HPDE6-E6E7 (cell line): Measurements from ENCODE around the gene C1QL4.
"Not testable (repeated sequence)": the region's sequence is repeated elsewhere in the genome, so short reads cannot be mapped to it uniquely, and the experiment has no call there.

Source experiments
- DNase-seq: peaks from one replicate; pipeline ENCODE4 v3.0.0; 2011; ENCODE audit warnings: missing footprints; ENCODE audit errors: extremely low spot score

Gene C1QL4

DNA sequence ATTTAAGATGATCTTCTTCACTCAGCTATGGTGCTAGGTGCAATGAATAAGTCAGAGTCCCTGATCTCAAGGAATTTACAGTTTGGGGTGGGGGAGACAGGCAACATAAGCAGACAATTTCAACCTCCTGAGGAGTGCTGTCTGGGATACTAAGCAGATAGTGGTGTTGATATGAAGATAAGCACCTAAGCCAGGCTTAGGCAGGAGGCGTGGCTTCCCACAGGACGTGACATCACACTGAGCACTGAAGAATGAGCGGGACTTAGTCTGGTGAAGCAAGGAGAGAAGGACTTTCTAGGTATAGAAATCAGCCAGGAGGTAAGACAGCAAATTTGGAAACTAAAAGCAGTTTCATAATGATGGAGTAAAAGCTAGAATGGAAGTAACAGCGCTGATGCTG, 35.2 kb downstream of the C1QL4 start:
- no peak for DNase-seq

DNA sequence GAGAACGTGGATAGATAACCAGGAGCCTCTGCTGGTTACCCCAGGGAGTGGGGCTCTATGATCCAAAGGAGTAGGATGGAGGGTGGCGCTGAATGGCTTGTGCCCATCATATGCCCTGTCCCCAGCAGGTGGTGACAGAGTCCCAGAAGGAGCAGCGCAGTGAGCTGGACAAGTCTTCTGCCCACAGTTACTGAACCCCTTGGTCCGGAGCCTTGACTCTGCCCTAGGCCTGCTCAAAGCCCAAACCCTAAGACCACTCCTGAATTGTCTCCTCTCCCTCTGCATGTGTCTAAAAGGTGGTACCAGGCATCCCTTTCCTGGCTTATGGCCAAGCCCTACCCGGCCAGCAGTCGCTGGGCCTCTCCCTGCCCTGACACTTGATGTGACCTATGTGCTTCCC, 38.8 kb downstream of the C1QL4 start:
- no peak for DNase-seq

DNA sequence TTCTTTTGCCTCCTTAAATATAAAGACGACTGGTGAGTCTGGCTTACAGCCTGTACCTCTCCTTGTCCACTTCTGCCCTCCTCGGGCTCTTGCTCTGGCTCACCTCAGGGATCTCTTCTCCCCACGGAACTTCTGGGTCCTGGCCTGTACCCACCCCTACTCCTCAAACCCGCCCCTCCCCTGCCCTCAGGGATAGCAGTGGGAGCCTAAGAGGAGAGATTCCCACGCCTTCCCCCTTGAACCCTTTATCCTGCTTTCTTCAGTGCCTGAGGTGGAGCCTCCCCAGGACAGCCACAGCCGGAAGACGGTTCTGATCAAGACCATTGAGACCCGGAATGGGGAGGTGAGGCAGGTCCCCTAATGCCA, 39.3 kb downstream of the C1QL4 start:
- no peak for DNase-seq

DNA sequence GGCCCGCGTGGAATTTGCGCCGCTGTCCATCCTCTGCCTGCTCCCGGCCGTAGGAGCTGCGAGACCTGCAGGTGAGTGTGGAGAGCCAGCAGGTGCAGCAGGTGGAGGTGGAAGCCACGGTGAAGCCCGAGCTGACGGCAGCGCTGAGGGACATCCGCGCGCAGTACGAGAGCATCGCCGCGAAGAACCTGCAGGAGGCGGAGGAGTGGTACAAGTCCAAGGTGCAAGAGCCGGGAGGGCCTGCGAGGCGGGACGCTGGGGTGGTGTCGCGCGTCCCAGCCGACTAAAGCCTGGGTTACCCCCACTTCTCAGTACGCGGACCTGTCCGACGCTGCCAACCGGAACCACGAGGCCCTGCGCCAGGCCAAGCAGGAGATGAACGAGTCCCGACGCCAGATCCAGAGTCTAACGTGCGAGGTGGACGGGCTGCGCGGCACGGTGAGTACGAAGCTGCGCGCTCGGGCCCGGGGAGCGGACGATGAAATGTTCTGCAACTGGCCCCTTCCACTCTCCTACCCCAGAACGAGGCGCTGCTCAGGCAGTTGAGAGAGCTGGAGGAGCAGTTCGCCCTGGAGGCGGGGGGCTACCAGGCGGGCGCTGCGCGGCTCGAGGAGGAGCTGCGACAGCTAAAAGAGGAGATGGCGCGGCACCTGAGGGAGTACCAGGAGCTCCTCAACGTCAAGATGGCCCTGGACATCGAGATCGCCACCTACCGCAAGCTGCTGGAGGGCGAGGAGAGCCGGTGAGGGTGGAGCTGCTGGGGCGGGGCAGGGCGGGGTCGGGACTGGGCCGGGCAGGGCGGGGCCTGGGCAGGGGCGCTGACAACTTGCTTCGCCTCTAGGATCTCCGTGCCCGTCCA, 39.9 kb downstream of the C1QL4 start:
- DNase-seq = no peak

DNA sequence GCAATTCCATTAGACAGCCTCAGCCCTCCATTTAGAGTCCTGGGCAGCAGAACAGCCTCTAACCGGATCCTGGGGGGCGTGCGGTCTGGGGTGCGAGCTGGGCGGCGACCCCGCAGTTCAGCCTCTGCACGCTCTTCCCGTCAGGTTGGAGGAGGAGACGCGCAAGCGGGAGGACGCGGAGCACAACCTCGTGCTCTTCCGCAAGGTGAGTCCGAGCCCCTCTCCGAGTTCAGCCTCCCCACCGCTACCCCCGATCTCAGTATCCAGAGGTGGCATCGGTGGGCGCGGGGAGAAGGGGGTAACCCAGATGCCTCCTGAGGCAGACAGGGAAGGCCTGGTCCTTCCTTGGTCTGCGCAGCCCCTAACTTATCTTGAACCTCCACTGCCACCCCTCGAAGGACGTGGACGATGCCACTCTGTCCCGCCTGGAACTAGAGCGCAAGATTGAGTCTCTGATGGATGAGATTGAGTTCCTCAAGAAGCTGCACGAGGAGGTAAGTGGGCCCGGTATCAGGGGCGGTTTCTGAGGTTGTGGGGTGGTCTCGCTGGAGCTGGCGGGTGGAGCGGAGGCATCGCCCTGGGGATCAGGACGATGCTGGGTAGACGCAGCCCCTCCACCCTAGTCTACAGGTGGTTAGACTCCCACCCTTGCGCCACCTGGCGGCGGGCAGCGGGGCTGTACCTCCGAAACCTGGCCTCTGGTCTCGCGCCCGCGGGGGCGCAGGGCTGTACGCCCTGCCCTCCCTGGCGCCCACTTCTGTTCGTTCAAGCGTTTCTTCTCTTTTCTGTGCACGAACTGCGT, 40.8 kb downstream of the C1QL4 start:
- DNase-seq = no peak

DNA sequence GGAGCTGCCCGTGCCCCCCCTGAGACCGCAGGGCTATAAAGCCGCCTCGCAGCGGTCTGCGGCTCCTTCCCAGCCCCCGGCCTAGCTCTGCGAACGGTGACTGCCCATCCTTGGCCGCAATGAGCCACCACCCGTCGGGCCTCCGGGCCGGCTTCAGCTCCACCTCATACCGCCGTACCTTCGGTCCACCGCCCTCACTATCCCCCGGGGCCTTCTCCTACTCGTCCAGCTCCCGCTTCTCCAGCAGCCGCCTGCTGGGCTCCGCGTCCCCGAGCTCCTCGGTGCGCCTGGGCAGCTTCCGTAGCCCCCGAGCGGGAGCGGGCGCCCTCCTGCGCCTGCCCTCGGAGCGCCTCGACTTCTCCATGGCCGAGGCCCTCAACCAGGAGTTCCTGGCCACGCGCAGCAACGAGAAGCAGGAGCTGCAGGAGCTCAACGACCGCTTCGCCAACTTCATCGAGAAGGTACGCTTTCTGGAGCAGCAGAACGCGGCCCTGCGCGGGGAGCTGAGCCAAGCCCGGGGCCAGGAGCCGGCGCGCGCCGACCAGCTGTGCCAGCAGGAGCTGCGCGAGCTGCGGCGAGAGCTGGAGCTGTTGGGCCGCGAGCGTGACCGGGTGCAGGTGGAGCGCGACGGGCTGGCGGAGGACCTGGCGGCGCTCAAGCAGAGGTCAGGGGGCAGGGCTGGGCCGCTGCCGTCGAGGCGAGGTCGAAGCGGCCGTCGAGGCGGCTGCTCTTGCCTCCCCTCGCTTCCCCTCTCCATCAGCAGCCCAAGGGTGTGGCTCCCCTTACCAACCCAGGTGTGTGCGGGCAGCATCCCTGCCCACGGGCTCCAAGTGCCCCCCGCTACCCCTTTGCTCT, 41.7 kb downstream of the C1QL4 start, which contains the start of gene PRPH:
Gene PRPH, plus strand, starts transcription at position 66 of the 855 bp plus-strand sequence. Its CDS starts 54 bp downstream, at position 120.
- DNase-seq = no peak

DNA sequence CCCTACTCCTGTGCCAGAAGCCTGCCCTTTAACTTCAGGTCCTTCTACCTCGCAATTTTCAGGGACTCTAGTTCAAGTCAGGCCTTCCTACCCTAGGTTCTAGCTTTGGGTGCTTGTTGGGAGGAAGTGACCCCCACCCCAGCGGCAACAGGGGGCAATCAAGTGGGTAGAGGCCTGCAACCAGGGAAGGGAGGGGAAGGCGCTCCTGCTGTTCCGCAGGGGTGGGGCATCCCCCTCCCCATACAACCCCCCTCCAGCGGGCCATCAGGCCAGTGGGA, 42.2 kb downstream of the C1QL4 start:
- no peak for DNase-seq

DNA sequence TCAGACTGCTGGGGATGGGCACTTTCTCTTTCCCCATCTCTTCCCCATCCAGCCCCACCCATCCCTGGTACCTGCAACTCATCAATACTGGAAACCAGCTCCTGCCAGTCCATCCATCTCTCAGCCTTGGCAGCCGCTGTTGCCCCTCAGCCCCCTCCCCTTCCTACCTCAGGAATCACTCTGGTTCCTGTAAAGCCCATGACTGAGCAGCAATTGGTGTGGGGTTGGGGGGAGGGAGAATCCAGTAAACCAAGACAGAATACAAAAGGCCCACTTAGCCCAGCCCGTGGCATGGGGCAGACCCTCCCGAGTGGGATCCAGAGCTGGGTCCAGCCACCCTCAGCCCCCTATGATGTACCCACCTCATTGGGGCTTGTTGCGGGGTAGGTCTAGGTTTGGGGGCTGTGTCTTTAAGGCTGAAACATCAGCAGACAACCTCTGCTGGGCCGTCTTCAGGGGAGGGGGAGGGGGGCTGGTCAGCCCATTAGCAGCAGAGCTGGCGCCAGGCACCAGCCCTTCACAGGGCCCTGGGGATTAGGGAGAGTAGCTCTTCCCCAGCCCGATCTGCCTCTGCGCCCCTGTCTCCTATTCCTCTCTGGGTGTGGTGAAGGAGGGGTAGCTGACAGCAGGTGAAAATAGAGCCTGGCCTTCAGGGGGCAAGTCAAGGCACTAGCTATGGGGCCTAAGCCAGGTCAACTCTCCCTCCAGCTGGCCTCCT, 42.7 kb downstream of the C1QL4 start:
- DNase-seq = no peak

DNA sequence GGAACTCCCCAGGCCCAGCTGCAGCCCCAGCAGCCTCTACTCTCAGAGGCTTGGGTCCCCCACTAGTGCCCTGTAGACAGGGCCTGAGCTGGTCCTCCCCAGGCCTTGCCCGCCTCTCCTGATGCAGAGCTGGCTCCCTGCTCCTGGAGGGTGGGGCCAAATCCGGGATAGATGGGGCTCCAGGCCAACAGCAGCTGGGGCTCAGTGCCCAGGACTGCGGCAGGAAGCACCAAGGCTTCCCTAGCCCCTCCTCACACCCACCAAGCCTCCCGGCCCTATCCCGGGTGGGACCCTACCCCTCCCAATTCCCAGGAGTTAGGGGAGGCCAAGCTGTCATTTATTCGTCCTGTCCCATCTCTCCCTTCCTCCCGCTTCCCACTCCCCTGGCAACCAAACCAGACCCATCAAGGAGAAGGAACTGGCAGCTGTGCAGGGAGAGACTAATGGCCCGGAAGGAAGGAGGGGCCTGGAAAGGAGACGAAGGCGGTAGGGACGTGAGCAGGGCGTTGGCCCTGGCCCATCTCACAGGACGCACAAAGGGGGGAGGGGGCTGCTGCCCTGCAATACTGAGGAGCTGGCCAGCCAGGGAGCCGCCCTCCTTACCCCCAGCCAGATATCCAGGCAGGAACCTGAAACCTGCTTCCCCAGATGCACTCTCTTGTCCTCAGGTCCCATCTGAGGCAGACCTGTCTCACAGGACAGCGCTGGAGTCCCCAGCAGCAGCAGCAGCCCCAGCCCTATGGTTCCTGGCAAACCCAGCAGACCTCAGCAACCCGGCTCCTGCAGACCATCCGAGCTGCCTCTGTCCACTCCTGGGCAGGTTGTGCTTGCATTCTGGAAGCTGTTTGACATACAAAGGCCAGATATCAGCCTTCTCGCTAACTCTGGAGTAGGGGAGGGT, 43.7 kb downstream of the C1QL4 start:
- DNase-seq = no peak

DNA sequence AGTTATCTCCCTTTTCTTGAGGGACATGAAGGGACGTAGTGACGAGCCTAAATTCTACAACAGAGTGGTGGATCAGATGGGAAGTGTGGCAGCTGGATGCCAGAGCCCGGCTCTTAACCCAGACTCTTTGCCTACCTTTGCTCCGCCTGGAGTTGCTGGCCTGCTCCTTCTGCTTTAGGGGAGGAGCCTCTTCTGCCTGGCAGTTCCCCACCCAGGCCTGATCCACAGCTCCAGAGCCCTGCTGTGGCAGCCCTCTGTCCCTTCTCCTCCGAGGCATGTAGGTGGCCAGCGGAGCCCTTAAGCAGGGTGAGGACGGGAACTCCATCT, 44.3 kb downstream of the C1QL4 start:
- no peak for DNase-seq

DNA sequence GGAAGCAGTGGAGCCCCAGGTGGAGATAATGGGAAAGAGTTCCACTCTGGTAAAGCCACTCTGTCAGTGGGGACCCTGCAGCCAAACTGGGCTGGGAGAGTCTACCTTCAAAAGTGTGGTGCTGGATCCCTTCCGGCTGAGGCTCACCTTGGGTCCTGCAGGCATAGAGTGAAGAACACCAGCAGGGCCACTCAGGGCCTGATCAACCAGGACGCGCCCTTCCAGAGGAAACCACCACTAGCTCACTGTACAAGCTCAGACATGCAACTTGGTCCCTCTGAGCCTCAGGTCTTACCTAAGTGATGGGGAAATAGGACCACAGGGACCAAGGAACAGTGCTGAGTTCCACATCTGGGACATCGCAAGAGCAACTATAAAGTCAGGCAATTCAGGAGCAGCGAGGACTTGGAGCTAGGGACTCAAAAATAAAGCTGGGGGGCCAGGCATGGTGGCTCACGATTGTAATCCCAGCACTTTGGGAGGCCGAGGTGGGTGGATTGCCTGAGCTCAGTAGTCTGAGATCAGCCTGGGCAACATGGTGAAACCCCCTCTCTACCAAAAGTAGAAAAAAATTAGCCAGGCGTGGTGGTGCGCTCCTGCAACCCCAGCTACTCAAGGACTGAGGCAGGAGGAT, 47.9 kb downstream of the C1QL4 start:
- peak; percentile 77 for DNase-seq

DNA sequence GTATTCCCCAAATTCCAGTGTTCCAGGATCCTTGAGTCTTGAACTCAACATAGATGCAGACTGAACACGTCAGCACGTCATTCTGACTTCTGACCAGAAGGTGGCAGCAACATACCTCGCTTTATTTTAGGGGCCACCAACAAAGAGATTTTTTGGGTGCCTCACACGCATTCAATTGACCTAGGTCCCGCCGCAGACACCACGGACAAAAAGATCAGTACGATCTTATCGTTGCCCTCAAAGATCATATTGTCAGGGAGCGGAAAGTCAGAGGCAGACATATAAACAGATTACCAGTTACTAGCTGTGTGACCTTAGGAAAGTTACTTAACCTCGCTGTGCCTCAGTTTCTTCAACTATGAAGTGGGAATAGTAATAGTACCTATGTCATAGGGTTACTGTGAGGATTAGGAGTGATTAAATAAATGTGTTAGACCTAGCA, 48.6 kb downstream of the C1QL4 start:
- DNase-seq = no peak

DNA sequence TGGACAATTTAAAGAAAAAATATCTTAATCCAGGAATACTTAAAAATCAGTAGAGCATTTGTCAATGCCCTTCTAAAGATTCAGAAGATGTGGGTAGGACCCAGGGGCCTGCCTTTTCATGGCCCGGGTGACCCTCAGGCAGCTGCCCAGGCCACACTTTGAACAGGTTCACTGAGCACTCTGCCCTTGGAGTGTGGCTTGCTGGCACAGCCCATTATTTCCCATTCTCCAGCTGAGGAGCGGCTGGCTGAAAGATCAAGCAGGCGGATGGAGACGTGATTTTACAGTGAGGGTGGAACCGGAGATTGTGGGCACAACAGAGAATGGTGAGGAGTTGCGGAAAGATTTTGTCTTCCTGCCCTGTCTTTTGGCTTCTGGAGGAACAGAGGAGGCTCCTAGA, 49.1 kb downstream of the C1QL4 start:
- DNase-seq = no peak

DNA sequence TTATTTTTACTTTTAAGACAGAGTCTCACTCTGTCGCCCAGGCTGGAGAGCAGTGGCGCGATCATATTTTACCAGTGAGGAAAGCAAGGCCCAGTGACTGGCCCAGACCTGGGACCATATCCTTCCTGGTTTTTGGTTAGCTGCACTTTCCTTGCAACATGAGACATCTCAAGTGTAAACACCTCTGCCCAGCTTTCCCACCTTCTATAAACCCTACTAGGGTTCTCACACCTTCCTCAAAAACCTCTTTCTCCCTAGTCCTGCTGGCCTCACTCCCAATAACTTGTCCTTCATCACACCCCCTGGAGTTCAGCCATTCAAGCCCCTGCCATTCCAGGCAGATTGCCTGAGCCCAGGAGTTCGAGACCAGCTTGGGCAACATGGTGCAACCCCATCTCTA, 52.3 kb downstream of the C1QL4 start:
- DNase-seq = no peak

DNA sequence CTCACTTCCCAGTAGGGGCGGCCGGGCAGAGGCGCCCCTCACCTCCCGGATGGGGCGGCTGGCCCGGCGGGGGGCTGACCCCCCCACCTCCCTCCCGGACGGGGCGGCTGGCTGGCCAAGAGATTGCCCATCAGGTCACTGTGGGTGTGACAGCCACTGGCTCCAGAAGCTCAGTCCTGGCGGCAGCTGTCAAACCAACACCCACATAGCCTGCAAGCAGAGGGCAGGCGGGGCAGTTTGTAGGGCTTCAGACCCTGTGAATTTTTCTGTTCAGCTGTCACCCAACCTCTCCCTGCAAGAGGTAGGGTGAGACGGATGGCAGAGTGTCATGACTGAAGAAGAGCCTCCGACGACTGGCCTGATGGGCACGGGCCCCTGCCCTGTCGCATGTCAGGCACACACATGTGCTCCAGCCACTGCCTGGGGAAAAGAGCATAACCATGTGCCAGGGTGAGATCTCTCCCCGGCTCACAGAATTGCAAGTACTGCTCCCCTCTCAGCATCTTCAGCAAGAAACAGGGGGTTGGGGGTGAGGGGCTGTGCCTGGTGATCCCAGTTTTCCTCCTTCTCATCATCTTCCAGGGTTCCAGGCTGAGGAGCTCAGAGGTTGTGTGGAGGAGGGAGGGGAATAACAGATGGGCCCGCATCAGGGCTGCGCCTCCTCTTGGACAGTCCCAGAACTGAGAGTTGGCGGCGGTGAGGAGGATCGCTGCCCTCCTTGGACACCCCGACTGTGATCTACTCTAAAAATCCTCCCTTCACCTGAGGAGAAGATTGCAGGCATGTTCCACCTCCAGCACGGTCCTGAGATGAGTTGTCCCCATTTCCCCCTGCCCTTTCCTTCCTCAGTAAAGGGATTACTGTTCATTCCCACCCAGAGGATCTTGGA, 53.2 kb downstream of the C1QL4 start:
- no peak for DNase-seq

DNA sequence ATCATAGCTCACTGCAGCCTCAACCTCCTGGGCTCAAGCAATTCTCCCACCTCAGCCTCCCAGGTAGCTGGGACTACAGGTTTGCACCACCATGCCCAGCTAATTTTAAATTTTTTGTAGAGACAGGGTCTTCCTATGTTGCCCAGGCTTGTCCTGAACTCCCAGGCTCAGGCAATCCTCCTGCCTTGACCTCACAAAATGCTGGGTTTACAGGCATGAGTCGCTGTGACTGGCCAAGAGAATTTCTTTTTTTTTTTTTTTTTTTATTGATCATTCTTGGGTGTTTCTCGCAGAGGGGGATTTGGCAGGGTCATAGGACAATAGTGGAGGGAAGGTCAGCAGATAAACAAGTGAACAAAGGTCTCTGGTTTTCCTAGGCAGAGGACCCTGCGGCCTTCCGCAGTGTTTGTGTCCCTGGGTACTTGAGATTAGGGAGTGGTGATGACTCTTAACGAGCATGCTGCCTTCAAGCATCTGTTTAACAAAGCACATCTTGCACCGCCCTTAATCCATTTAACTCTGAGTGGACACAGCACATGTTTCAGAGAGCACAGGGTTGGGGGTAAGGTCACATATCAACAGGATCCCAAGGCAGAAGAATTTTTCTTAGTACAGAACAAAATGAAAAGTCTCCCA, 54.1 kb downstream of the C1QL4 start:
- DNase-seq = not testable (repeated sequence)
